ENCODE results near the gene BATF.
"Not testable (repeated sequence)": the region's sequence is repeated elsewhere in the genome, so short reads cannot be mapped to it uniquely, and the experiment has no call there.

The BATF gene, protein sequence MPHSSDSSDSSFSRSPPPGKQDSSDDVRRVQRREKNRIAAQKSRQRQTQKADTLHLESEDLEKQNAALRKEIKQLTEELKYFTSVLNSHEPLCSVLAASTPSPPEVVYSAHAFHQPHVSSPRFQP

DNA sequence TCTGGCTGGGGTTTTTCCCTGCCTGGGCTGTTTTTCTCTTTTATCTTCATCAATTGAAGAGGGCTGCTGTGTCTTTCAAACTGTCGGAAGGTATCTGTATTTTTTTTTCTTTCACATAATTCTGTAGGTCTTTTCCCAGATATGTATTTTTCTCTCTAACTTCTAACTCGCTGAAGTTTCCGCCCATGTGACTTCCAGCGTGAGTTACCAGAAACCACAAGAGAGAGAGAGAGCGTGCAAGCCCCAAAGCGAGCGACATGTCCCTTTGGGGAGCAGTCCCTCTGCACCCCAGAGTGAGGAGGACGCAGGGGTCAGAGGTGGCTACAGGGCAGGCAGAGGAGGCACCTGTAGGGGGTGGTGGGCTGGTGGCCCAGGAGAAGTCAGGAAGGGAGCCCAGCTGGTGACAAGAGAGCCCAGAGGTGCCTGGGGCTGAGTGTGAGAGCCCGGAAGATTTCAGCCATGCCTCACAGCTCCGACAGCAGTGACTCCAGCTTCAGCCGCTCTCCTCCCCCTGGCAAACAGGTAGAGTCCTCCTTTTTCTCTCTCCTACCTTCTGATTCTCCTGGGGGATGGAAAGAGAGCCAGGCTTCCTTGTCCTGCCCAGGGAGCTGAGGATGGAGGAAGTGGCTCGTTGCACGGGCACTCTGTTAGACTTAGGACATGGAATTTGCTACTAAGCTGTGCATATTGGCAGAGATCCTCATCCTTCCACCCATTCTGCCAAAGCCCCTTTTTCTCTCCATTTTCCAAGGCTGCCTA lies at the start of gene BATF:
Gene BATF, plus strand, starts transcription at position 246 of the 759 bp plus-strand sequence. Its CDS starts 214 bp downstream, at position 460.
- no peak for TF ChIP-seq CTCF (IDR thresholded peaks at IDR 0.05; ENCODE audit: extremely low read depth, missing control alignments)
- peak; percentile 72 for DNase-seq (ENCODE audit: low spot score)

DNA sequence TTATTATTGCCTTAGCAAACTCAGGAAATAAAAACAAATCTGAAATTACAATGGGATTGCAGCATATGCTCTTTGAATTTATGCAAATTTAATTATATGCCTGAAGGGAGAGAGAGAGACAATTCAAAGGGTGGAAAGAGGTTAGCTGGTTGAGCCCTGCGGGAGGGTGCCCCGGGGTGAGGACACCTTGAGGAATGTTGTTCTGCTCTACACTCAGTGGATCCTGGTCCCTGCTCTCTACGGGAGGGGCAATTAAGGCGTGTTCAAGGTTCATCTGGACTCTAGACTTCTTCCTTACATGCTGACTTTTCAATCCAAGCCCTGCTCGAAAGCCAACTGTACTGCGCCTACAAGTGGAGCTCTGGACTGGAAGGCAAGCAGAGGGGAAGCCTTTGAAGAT lies 48.1 kb upstream of the BATF start:
- not testable (repeated sequence) for DNase-seq (ENCODE audit: low spot score)

- TF ChIP-seq CTCF (IDR thresholded peaks at IDR 0.05; ENCODE audit: extremely low read depth, missing control alignments), result no peak
- no peak for DNase-seq (ENCODE audit: low spot score)
These were observed 45.8 kb upstream of the BATF start for GRCh38 chr14:75476274-75476995.

DNA sequence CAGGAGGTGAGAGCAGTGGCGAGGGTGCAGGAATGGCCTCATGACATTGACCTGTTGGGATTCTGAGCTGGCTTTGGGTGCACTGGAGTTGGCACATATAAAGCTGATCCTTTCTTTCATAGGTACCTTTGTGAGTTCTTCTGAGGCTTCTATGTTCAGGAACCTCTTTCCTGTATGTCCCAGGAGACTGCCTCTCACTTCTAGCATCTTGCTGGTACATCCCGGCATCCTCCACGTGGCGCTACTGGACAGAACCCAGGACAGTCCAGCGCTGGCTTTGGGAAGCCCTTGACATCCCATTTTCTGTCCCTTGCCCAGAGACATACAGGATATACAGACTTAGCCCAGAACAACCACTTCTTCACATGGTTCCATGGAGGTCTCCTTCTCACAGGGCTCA lies 44.4 kb upstream of the BATF start:
- no peak for TF ChIP-seq CTCF (IDR thresholded peaks at IDR 0.05; ENCODE audit: extremely low read depth, missing control alignments)
- no peak for DNase-seq (ENCODE audit: low spot score)

GRCh38 chr14:75479770-75480600 lies 42.3 kb upstream of the BATF start:
- no peak for TF ChIP-seq CTCF (IDR thresholded peaks at IDR 0.05; ENCODE audit: extremely low read depth, missing control alignments)
- DNase-seq (ENCODE audit: low spot score), result peak; percentile 72

GRCh38 chr14:75482366-75482765 lies 39.9 kb upstream of the BATF start:
- no peak for DNase-seq (ENCODE audit: low spot score)
- no peak for TF ChIP-seq CTCF (IDR thresholded peaks at IDR 0.05; ENCODE audit: extremely low read depth, missing control alignments)

- DNase-seq (ENCODE audit: low spot score), result no peak
- TF ChIP-seq CTCF (IDR thresholded peaks at IDR 0.05; ENCODE audit: extremely low read depth, missing control alignments), result no peak
These were observed 37.4 kb upstream of the BATF start for GRCh38 chr14:75484711-75485429.
